ENCODE data around the gene CYP4V2. TPM values are rescaled to one million over a fixed set of nuclear protein-coding genes. Genes with fewer than 3 reads are reported as not detected.
A peak's percentile ranks its signal among the peaks of the same experiment; 100 is the strongest.

Gene CYP4V2
- total and polyA plus RNA-seq, 2 donors (not counting 1 experiment from before 2014, with no cell fraction given), result 9.5 to 18.3 TPM

- no peak for DNase-seq
Measured at GRCh38 chr4:186190581-186191199, 677 bp upstream of the CYP4V2 start.

More at GRCh38 chr4:186190581-186191199, 677 bp upstream of the CYP4V2 start:
- CTCF ChIA-PET, result interaction anchor here (0.9 to 2.7 kb wide), 4 partner anchors 11 to 122 kb away, joined by 3 to 11 read pairs (median 3); partner anchors contain the start of gene TLR3
- peak overlapping the region; percentile 89 to 91 for H3K27ac ChIP-seq (ENCODE audit: low read length in 2 of 2)
- no peaks in the 10 kb centered on the region for H3K36me3 ChIP-seq (replicated peaks in 1 of 2; ENCODE audit: control extremely low read depth in 1 of 2, control insufficient read depth in 1 of 2, extremely low read depth in 1 of 2, insufficient read depth in 2 of 2, low read length in 1 of 2)
- H3K4me3 ChIP-seq (ENCODE audit: control extremely low read depth in 1 of 5, extremely low read depth in 1 of 5, insufficient read depth in 1 of 5, low read depth in 2 of 5, low read length in 4 of 5), result peak overlapping the region; percentile 4 to 95 (median 90)
- H3K27me3 ChIP-seq (replicated peaks in 1 of 4; ENCODE audit: control extremely low read depth in 1 of 4, control insufficient read depth in 3 of 4, insufficient read depth in 4 of 4, low read length in 3 of 4), result peaks cover 0 to 4% (median 0%) of the 10 kb centered on the region in 4 experiments
- H2AFZ ChIP-seq (ENCODE audit: insufficient read depth, low read depth, low read length, poor library complexity, severe bottlenecking), result peak overlapping the region; percentile 94
- H3K79me2 ChIP-seq (ENCODE audit: control insufficient read depth, insufficient read depth, low read length), result no peaks in the 10 kb centered on the region
- peak overlapping the region; percentile 92 for H3K9ac ChIP-seq (ENCODE audit: low read length)
- H3K4me2 ChIP-seq (replicated peaks; ENCODE audit: low read depth, low read length, poor library complexity, severe bottlenecking), result peak overlapping the region; percentile 94
- Mint-ChIP-seq H3K27ac (peak overlapping the region; percentile 96), H3K9me3 (ENCODE audit: insufficient read depth) (no peaks in the 10 kb centered on the region), H3K4me3 (peak overlapping the region; percentile 90), H3K27me3 (no peaks in the 10 kb centered on the region), H3K4me1 (peaks cover 27% of the 10 kb centered on the region)
- WGBS (ENCODE audit: insufficient coverage), result under 1% methylated on average over 34 of the region's 34 CpGs
- H3K9me3 ChIP-seq (ENCODE audit: control extremely low read depth in 1 of 3, control insufficient read depth in 2 of 3, insufficient read depth in 1 of 3, low read length in 2 of 3), result no peaks in the 10 kb centered on the region
- H3K4me1 ChIP-seq (ENCODE audit: control insufficient read depth in 2 of 2, insufficient read depth in 2 of 2, low read length in 2 of 2), result peaks cover 17 to 21% of the 10 kb centered on the region in 2 donors
- peak; percentile 29 for ATAC-seq (ENCODE audit: low read depth)
- H4K20me1 ChIP-seq (ENCODE audit: control insufficient read depth, insufficient read depth, low read length, poor library complexity, severe bottlenecking), result no peaks in the 10 kb centered on the region
- POLR2A ChIA-PET, result interaction anchor here (0.6 kb wide), 1 partner anchor 11 kb away, joined by 3 read pairs; no protein-coding TSS in a partner anchor
- intact Hi-C loops (cut with micrococcal nuclease), result loop anchor here (1.0 to 10.0 kb wide), 7 partner anchors 11 to 1653 kb away; partner anchors contain the start of genes ANKRD37, CCDC110, LRP2BP and SLC25A4
- no peak for TF ChIP-seq EZH2 (IDR thresholded peaks at IDR 0.05; ENCODE audit: borderline replicate concordance, insufficient read depth, low read depth, low read length, poor library complexity, severe bottlenecking)
- no peak for TF ChIP-seq CTCF (IDR thresholded peaks at IDR 0.05)

Data from B cell (primary cell).